ENCODE results near the gene PDK2. TPM values are rescaled to one million over a fixed set of nuclear protein-coding genes. Genes with fewer than 3 reads are reported as not detected.

PDK2 gene
- total and polyA plus RNA-seq, 12 donors, result 88.1 to 337 (median 225) TPM

DNA sequence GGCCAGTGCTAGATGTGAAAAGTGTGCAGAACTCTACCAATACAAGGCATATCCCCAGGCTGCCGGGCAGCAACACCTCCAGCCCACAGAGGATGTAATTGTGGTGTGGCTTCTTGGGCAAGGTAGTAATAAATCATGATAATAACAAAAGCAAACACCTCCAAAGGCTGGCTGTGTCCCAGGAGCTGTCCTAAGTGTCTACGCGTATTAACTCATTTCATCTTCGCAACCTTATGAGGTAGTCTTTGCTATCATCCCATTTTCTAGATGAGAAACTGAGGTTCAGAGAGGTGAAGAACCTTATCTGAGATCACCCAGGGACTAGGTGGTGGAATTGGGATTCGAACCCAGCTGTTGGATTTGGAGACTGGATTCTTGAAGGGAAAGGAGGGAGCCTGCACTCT, 5.3 kb downstream of the PDK2 start:
- no peak overlapping the region for H3K4me3 ChIP-seq
- TF ChIP-seq, protein P1, sequence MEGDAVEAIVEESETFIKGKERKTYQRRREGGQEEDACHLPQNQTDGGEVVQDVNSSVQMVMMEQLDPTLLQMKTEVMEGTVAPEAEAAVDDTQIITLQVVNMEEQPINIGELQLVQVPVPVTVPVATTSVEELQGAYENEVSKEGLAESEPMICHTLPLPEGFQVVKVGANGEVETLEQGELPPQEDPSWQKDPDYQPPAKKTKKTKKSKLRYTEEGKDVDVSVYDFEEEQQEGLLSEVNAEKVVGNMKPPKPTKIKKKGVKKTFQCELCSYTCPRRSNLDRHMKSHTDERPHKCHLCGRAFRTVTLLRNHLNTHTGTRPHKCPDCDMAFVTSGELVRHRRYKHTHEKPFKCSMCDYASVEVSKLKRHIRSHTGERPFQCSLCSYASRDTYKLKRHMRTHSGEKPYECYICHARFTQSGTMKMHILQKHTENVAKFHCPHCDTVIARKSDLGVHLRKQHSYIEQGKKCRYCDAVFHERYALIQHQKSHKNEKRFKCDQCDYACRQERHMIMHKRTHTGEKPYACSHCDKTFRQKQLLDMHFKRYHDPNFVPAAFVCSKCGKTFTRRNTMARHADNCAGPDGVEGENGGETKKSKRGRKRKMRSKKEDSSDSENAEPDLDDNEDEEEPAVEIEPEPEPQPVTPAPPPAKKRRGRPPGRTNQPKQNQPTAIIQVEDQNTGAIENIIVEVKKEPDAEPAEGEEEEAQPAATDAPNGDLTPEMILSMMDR (IDR thresholded peaks at IDR 0.05), result no peak
- WGBS, 2 donors, result 69 to 74% methylated on average over 5 of the region's 5 CpGs

DNA sequence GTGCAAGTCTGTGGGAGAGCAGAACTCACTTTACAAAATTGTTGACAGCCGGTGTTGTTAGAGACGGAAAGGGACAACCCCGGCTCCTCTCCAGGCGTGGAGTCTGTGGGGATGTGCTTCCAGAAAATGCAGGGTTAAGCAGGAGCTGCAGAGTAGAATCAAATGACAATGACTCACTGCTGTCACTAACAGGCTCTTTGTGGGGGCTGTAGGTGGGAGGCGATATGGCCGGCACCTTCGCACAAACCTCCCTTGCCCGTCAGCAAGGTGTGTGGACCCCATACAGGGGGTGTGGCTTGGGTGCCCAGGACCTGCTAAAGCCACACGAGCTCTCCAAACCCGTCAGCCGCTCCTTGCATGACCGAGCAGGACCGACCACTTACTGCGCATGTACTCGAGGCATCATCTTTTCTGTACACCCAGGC, 5.8 kb downstream of the PDK2 start:
- peak overlapping the region; percentile 22 to 97 (median 90) for H3K27ac ChIP-seq

More for the DNA sequence above, 5.3 kb downstream of the PDK2 start:
- DNase-seq (no peak), ATAC-seq (no peak)
- no peaks in the 10 kb centered on the region for H3K27me3 ChIP-seq
- H3K9me3 ChIP-seq, result no peaks in the 10 kb centered on the region
- peak overlapping the region in 8 of 10 donors; percentile 20 to 97 (median 92) for H3K27ac ChIP-seq
- H3K36me3 ChIP-seq, result peaks cover 0 to 77% (median 36%) of the 10 kb centered on the region in 9 donors
- intact Hi-C loops (cut with DNase I), result loop anchor here in 1 of 10 donors (5.0 kb wide), 1 partner anchor 77 kb away; no protein-coding TSS in a partner anchor
- peaks cover 22 to 84% (median 59%) of the 10 kb centered on the region in 9 donors for H3K4me1 ChIP-seq

DNA sequence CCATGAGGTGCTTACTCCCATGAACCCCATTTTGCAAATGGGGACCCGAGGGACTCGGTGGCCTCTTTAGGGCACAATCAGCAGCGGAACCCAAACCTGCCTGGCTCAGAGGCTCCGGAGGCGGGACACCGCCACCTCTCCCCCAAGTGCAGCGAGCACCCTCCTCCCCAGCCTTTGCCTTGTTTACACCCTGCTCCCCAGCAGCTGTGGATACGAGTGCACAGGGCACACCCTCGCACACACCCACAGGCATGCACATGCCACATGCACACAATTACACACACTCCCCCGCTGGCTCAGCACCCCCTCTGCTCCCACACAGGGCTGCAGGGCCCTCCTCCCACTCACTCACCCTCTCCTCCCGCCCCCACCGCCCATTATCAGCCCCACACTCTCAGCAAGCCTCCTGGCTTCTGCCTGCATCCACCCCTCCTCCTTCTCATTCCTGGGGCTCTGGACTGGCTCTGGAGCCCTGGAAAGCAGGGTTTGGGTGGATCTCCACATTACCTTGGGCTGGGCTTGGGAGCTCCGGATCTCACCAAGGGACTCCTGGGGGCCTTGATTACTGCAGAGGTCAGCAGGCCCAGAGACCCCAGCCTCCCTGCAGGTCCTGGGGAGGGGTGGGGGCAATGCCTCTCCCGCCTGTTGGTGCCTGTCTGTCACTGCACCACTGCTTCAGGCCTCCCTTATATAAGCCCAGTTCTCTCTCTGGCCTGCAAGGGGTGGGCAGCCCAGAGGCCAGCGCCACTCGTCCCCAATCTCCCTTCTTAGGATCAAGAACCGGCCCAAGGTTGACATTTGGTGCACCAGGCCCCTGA, 6.4 kb downstream of the PDK2 start:
- peak; percentile 41 to 88 (median 73) for ATAC-seq
- no peaks in the 10 kb centered on the region for H3K27me3 ChIP-seq
- peaks cover 0 to 88% (median 45%) of the 10 kb centered on the region in 9 donors for H3K36me3 ChIP-seq
- DNase-seq, result peak; percentile 49 to 70
- no peaks in the 10 kb centered on the region for H3K9me3 ChIP-seq
- TF ChIP-seq, protein P1 (IDR thresholded peaks at IDR 0.05), result peak in 2 of 9 donors; percentile 2 to 12
- intact Hi-C loops (cut with DNase I), result loop anchor here in 1 of 10 donors (5.0 kb wide), 1 partner anchor 76 kb away; no protein-coding TSS in a partner anchor
- WGBS, 2 donors, result 45 to 53% methylated on average over 17 of the region's 17 CpGs
- peaks cover 19 to 74% (median 51%) of the 10 kb centered on the region in 9 donors for H3K4me1 ChIP-seq
- peak overlapping the region in 5 of 10 donors; percentile 5 to 29 (median 14) for H3K4me3 ChIP-seq
- H3K27ac ChIP-seq, result peak overlapping the region; percentile 74 to 97 (median 90)

More for the DNA sequence above, 5.8 kb downstream of the PDK2 start:
- DNase-seq (no peak), ATAC-seq (peak in 6 of 8 donors; percentile 7 to 17 (median 14))
- WGBS, 2 donors, result 39 to 49% methylated on average over 15 of the region's 15 CpGs
- no peaks in the 10 kb centered on the region for H3K27me3 ChIP-seq
- H3K4me3 ChIP-seq, result peak overlapping the region in 3 of 10 donors; percentile 5 to 29 (median 13)
- TF ChIP-seq, protein P1 (IDR thresholded peaks at IDR 0.05), result no peak
- H3K9me3 ChIP-seq, result no peaks in the 10 kb centered on the region
- peaks cover 22 to 80% (median 58%) of the 10 kb centered on the region in 9 donors for H3K4me1 ChIP-seq
- peaks cover 0 to 82% (median 40%) of the 10 kb centered on the region in 9 donors for H3K36me3 ChIP-seq
- intact Hi-C loops (cut with DNase I), result loop anchor here in 1 of 10 donors (5.0 kb wide), 1 partner anchor 76 kb away; no protein-coding TSS in a partner anchor

Measured in heart right ventricle (tissue), 16 donors.